ENCODE measurements around the gene ABCC1.
"Not testable (repeated sequence)": the region's sequence is repeated elsewhere in the genome, so short reads cannot be mapped to it uniquely, and the experiment has no call there.

Gene ABCC1

GRCh38 chr16:15981382-15981781 lies 32.0 kb downstream of the ABCC1 start:
- DNase-seq (ENCODE audit: insufficient read length, low spot score) (no peak), FAIRE-seq (no peak)
- TF ChIP-seq, protein P1, sequence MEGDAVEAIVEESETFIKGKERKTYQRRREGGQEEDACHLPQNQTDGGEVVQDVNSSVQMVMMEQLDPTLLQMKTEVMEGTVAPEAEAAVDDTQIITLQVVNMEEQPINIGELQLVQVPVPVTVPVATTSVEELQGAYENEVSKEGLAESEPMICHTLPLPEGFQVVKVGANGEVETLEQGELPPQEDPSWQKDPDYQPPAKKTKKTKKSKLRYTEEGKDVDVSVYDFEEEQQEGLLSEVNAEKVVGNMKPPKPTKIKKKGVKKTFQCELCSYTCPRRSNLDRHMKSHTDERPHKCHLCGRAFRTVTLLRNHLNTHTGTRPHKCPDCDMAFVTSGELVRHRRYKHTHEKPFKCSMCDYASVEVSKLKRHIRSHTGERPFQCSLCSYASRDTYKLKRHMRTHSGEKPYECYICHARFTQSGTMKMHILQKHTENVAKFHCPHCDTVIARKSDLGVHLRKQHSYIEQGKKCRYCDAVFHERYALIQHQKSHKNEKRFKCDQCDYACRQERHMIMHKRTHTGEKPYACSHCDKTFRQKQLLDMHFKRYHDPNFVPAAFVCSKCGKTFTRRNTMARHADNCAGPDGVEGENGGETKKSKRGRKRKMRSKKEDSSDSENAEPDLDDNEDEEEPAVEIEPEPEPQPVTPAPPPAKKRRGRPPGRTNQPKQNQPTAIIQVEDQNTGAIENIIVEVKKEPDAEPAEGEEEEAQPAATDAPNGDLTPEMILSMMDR (IDR thresholded peaks at IDR 0.05; ENCODE audit: insufficient read depth, missing control alignments), result no peak

DNA sequence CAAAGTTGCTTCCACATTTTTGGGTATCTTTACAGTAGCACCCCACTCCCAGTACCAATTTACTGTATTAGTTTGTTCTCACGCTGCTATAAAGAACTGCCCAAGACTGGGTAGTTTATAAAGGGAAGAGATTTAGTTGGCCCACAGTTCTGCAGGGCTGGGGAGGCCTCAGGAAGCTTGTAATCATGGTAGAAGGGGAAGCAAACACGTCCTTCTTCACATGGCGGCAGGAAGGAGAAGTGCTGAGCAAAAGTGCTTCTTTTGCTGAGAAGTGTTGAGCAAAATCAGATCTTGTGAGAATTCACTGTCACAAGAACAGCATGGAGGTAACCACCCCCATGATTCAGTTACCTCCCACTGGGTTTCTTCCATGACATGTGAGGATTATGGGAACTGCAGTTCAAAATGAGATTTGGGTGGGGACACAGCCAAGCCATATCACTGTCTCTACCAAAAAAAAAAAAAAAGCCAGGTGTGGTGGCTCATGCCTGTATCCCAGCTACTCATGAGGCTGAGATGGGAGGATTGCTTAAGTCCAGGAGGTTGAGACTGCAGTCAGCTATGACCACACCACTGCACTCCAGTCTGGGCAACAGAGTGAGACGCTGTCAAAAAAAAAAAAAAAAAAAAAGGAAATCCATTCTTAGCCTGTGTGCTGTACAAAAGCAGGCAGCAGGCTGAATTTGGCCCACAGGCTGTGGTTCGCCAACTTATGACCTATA lies 32.9 kb downstream of the ABCC1 start:
- DNase-seq (ENCODE audit: insufficient read length, low spot score); FAIRE-seq: not testable (repeated sequence)

- no peak for FAIRE-seq
These were observed 34.5 kb downstream of the ABCC1 start for GRCh38 chr16:15983898-15984297.

GRCh38 chr16:15985144-15985543 lies 35.7 kb downstream of the ABCC1 start:
- DNase-seq (ENCODE audit: insufficient read length, low spot score), result no peak
- TF ChIP-seq, protein P1 (IDR thresholded peaks at IDR 0.05; ENCODE audit: insufficient read depth, missing control alignments), result no peak
- FAIRE-seq, result no peak

More at GRCh38 chr16:15983898-15984297, 34.5 kb downstream of the ABCC1 start:
- TF ChIP-seq, protein P1 (IDR thresholded peaks at IDR 0.05; ENCODE audit: insufficient read depth, missing control alignments), result no peak
- DNase-seq (ENCODE audit: insufficient read length, low spot score), result no peak

GRCh38 chr16:15986261-15986660 lies 36.8 kb downstream of the ABCC1 start:
- DNase-seq (ENCODE audit: insufficient read length, low spot score), result no peak
- FAIRE-seq, result no peak
- TF ChIP-seq, protein P1 (IDR thresholded peaks at IDR 0.05; ENCODE audit: insufficient read depth, missing control alignments), result no peak

DNA sequence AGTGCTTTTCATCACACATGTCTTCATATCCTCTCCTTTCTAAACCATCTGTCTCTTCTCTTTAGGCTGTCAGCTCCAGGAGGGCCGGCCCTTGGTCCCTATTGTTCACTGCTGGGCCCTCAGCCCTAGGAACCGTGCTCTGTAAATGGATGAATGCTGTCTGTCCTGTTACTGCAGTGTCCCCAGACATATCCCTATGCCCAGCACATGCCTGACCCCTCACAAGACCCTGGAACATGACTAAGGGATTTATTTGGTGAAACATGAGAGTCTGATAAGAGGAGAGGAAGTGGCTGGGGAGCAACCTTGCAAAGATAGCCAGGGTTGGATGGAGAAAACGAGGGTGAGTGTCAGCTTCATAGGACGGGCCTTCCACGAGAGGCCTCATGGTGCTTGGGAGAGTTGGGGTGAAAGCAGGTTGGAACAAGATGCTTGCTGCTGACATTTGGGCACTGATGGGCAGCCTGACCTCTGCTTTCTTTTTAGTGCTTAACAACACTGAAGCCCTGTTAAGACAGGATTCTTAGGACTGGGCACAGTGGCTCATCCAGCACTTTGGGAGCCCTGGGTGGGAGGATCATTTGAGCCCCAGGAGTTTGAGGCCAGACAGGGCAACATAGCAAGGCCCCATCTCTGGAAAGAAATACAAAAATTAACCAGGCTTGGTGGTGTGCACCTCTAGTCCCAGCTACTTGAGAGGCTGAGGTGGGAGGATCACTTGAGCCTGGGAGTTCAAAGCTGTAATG lies 39.0 kb downstream of the ABCC1 start:
- FAIRE-seq (no peak), DNase-seq (ENCODE audit: insufficient read length, low spot score) (no peak)
- TF ChIP-seq, protein P1 (IDR thresholded peaks at IDR 0.05; ENCODE audit: insufficient read depth, missing control alignments), result no peak

- TF ChIP-seq, protein P1 (IDR thresholded peaks at IDR 0.05; ENCODE audit: insufficient read depth, missing control alignments), result no peak
- no peak for DNase-seq (ENCODE audit: insufficient read length, low spot score)
- no peak for FAIRE-seq
These were observed 41.5 kb downstream of the ABCC1 start for GRCh38 chr16:15990902-15991301.
